ENCODE data around the gene MCM9. TPM values are rescaled to one million over a fixed set of nuclear protein-coding genes. Genes with fewer than 3 reads are reported as not detected.
A peak's percentile ranks its signal among the peaks of the same experiment; 100 is the strongest.

Gene MCM9
- total RNA-seq, 1 donor from 2014 or later, result 6.9 TPM

DNA sequence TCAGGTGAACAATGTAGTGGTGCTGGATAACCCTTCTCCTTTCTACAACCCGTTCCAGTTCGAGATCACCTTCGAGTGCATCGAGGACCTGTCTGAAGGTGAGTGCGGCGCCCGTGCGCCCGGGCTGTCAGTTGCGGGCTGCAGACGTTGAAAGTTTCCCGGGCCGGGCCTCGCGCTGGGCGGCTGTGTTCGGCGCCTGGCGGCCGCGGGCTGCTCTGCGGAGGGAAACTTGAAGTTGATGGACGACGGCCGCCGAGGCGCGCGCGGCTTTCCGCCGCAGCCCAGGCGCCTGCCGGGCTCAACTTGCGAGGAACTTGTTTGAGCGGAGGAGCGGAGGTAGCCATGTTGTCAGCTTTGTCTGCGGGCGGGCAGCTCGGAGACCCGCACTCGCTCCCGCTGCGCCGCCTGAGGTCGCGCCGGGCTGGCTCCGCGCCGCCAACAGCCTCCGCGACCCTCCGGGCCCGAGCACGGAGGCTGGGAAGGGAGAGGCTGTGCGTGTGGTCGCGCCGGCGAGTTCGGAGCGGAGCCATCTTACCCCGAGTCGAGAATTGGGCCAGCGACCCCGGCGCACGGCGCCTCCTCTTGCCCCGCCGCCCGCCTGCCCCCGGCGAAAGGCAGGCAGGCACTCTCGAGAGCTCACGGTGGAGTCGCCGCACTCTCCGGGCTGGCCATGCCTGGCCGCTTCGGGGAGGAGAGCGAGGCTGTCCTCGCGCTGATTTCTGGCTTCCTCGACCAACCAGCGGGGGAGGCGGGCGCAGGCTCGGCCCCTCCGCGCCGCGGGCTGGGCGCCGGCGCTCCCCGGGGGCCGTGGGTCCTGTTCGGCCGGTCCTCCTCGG lies 40.3 kb downstream of the MCM9 start:
- FAIRE-seq (no peak), DNase-seq (ENCODE audit: low spot score in 2 of 2) (peak; percentile 59 to 70)

GRCh38 chr6:118893807-118894424 lies 41.0 kb downstream of the MCM9 start, which contains the start of gene ASF1A:
ASF1A (plus strand) TSS chr6:118894152; CDS start chr6:118894414, 262 bp downstream.
- FAIRE-seq (no peak), DNase-seq (ENCODE audit: low spot score in 2 of 2) (peak; percentile 87 to 92)

DNA sequence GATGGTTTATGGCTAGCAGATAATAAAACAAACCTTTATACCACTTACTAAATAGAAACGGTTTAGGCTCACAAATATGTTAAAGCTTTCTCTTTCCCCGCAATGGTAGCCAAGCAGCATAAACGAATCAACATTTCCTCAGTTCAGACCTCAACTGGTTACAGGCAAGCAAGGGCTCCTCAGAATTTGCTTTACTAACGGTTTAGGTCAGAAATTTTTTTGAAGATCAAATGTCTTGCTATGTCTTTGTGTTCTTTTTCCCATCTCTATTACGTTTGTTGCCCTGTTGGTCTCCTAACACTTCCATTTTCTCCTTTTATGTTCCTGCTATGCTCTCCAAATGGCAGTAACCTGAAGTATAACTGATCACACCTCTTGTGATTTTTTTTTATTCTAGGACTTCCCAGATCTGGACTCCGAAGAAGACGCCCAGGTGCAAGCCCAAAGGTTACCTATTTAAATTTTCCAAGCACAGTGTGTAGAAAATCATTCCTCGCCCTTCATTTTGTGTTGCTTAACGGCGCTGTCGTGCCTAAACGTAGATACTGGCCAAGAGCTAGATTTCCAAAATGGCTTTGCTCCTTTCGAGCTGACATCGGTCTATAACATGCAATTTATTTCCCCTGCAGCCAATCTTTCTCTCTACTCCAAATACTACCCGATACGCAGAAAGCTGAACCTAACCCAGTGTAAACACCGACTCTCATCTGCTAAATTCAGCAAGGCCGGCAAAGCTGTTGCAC lies 41.7 kb downstream of the MCM9 start:
- no peak for FAIRE-seq
- peak in 1 of 2 donors; percentile 30 for DNase-seq (ENCODE audit: low spot score in 2 of 2)

DNA sequence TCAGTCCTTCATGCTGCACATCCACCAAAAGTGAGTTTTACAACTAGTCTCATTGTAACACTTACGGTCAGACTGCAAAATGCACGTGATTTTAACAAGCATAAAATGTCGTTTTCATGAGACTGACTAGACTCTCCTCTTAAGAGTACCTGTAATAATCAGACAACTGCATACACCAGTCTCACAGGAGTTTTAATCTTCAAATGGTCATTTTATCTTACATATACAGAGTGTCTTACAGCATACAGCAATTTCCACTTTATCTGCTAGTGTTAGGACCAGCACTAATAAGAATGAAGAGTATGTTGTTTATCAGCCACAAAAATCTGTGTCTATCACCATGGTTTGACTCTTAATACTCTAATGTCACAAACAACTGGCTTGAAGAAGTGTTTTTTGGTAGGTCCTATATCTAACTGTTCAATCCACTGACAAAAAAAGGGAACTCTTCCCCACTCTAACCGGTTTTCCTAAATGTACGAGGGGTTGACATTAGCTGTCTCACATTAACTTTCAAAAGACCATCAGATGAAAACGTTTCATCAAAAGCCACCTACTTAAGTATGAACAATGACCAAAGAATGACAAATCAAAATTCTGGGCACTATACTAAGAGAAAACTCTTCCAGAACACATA lies 42.5 kb downstream of the MCM9 start:
- FAIRE-seq (no peak), DNase-seq (ENCODE audit: low spot score in 2 of 2) (no peak)

GRCh38 chr6:118890997-118891790 lies 43.8 kb downstream of the MCM9 start:
- FAIRE-seq (no peak), DNase-seq (ENCODE audit: low spot score in 2 of 2) (no peak)

DNA sequence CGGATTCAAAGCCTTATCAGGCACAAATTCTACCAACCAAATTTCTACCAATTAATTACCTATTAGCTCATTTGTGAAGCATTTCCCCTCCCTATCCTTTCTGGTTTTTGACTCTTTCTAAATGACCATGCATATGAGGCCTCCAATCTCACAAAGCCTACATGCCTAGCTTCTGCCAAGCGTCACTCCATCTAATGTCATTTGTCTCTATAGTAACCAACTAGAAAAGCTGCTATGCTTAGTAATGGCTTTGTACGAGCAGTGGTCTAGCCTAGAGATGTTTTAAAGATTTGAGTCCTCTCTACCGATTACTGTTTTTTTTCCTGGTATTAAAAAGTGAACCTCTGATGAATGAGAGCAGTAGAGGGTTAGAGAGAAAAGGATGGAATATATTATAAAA lies 45.8 kb downstream of the MCM9 start:
- no peak for DNase-seq (ENCODE audit: low spot score in 2 of 2)

DNA sequence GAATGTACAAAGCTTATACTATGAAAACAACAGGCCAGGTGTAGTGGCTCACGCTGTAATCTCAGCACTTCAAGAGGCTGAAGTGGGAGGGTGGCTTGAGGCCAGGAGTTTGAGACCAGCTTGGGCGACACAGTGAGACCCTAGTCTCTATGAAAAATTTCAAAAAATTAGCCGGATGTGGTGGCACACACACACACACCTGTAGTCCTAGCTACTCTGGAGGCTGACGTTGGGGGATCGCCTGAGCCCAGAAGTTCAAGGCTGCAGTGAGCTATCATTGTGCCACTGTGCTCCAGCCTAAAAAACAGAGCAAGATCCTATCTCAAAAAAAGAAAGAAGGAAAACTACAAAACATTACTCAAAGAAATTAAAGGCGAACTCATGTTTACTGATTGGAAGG lies 48.3 kb downstream of the MCM9 start:
- FAIRE-seq (no peak), DNase-seq (ENCODE audit: low spot score in 2 of 2) (no peak)

More for the DNA sequence above, 45.8 kb downstream of the MCM9 start:
- FAIRE-seq, result no peak

DNA sequence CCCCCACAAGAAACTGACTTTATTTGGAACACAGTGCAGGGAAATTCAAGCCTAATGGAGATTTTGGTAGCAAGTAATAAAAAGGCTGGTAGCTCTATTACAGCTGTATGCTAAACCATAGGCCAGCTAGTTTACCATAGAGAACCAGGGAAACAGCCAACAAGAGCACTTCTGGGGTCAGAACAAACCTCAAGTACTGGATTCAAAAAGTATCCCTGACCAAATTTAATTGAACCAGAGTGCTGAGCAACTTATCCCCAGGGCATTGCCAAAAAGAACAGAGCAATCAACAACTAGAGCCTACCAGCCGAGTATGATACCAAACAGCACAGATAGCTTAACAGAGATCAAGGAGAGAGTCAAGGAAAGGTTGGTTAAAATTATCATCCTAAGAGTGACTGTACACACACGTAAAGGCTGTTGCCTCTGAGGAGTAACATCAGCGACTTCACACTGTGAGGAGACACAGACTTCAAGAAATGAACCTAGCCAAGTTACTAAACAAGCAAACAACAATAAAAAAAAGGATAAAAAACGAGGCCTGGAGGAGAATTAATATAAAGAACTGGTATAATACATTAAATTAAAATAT lies 52.5 kb downstream of the MCM9 start:
- FAIRE-seq, result no peak
- DNase-seq (ENCODE audit: low spot score in 2 of 2), result no peak

GRCh38 chr6:118881440-118882313 lies 53.3 kb downstream of the MCM9 start:
- DNase-seq (ENCODE audit: low spot score in 2 of 2) (no peak), FAIRE-seq (no peak)

DNA sequence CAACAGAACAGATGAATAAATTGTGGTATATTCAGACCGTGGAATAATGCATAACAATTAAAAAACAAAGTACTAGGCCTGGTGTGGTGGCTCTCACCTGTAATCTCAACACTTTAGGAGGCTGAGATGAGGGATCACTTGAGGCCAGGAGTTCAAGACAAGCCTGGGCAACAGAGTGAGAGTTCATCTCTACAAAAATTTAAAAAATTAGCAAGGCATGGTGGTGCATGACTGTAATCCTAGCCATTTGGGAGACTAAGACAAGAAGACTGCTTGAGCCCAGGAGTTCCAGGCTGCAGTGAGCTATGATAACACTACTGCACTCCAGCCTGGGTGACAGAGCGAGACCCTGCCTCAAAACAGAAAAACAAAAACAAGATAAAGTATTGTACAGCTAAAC lies 57.2 kb downstream of the MCM9 start:
- no peak for FAIRE-seq

DNA sequence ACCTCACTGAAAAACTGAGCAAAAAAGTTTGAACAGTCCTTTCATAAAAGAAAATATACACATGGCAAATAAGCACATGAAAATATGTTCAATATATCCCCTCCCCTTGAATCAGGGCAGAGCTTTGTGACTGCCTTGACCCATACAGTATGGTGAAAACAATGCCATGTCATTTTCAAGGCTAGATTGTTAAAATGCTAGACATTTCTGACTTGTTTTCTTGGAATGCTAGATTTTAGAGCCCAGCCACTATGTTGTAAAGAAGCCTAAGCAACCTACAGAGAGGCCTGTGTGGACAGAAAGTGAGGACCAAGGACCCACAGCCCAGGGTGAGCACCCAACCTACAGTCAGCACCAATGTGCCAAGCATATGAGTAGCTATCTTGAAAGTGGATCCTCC lies 58.1 kb downstream of the MCM9 start:
- DNase-seq (ENCODE audit: low spot score in 2 of 2), result no peak
- FAIRE-seq, result no peak

More for the DNA sequence above, 57.2 kb downstream of the MCM9 start:
- DNase-seq (ENCODE audit: low spot score in 2 of 2), result no peak

DNA sequence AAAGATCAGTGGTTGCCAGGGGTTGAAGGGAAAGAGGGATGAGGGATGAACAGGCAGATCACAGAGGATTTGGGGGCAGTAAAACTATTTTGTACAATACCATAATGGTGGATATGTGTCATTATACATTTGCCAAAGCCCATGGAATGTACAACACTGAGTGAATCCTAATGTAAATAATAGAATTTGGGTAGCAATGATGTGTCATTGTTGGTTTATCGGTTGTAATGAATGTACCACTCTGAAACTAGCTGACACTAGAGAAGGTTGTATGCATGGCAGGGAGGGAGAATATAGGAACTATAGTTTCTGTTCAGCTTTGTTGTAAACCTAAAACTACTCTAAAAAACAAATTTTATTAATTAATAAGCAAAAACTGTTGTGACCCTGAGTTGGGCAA lies 58.8 kb downstream of the MCM9 start:
- DNase-seq (ENCODE audit: low spot score in 2 of 2), result no peak

DNA sequence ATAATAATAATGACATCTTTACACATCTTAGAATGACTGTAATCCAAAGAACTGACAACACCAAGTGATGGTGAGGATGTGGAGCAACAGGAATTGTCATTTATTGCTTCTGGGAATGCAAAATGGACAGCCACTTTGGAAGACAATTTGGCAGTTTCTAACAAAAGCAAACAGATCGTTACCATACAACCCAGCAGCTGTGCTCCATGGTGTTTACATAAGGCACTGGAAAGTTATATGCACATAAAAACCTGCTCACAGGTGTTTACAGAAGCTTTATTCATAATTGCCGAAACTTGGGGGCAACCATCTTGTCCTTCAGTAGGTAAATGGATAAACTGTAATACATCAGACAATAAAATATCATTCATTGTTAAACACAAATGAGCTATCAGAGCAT lies 59.3 kb downstream of the MCM9 start:
- no peak for FAIRE-seq

More for the DNA sequence above, 58.8 kb downstream of the MCM9 start:
- no peak for FAIRE-seq

GRCh38 chr6:118873239-118873638 lies 61.7 kb downstream of the MCM9 start:
- no peak for DNase-seq (ENCODE audit: low spot score in 2 of 2)
- FAIRE-seq, result no peak

More for the DNA sequence above, 59.3 kb downstream of the MCM9 start:
- no peak for DNase-seq (ENCODE audit: low spot score in 2 of 2)

DNA sequence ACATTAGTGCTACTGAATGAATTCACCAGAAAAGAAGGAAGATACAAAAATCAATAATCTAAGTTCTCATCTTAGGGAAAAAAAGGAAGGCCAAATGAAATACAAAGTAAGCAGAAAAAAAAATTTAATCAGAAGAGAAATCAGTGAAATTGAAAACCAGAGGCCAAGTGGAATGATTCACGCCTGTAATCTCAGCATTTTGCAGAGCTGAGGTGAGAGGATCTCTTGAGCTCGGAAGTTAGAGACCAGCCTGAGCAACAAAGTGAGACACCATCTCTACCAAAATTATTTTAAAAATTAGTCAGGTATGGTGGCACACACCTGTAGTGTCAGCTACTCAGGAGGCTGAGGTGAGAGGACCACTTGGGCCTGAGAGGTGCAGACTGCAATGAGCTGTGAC lies 62.2 kb downstream of the MCM9 start:
- FAIRE-seq (no peak), DNase-seq (ENCODE audit: low spot score in 2 of 2) (no peak)

GRCh38 chr6:118872318-118872717 lies 62.6 kb downstream of the MCM9 start:
- DNase-seq (ENCODE audit: low spot score in 2 of 2), result no peak
- FAIRE-seq, result no peak

DNA sequence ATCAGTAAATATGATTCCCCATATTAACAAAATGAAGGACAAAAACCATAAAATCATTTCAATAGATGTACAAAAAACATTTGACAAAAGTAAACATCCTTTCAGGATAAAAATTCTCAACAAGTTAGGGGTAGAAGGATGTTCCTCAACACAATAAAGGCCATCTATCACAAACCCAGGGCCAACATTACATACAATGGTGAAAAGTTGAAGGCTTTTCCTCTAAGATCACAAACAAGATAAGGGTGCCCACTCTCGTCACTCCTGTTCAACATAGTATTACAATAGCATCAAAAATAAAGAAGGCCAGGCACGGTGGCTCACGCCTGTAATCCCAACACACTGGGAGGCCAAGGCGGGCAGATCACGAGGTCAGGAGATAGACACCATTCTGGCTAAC lies 63.6 kb downstream of the MCM9 start:
- FAIRE-seq, result no peak

DNA sequence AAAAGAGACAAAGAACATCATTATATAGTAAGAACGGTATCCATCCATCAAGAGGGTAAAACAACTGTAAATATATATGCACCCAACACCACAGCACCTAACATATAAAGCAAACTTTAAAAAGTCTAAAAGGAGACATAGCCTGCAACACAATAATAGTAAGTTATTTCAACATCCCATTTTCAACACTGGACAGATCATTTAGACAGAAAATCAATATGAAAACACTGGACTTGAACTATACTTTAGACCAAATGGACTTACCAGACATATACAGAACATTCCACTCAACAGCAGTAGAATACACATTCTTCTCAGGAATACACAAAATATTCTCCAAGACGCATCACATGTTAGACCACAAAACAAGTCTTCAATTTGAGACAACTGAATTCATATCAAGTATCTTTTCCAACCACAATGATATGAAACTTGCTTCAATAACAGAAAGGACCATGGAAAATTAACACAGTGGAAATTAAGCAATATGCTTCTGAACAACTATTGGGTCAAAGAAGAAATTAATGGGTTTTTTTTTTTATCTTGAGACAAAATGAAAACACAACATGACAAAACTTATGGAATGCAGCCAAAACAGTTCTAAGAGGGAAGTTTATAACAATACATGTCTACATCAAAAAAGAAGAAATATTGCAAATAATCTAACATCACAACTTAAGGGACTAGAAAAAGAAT lies 64.9 kb downstream of the MCM9 start:
- DNase-seq (ENCODE audit: low spot score in 2 of 2) (no peak), FAIRE-seq (no peak)

More for the DNA sequence above, 63.6 kb downstream of the MCM9 start:
- no peak for DNase-seq (ENCODE audit: low spot score in 2 of 2)

Data from frontal cortex (tissue), 4 donors.